HCT116 (cell line): ENCODE results near the gene FAM3B. TPM values are rescaled to one million over a fixed set of nuclear protein-coding genes. Genes with fewer than 3 reads are reported as not detected.

ENCODE experiments used
- ATAC-seq: fragments of 200-7000 bp; cut with Tn5 transposase; 2 replicates; pipeline ENCODE4 v1.9.1; 2020; ENCODE audit warnings: mild to moderate bottlenecking, moderate library complexity
- BruUV-seq: library from RNA; stranded (reverse); fragments of 400-500 nt; replicated peaks from 2 replicates; lab custom pipeline; 2021; lab: Mats Ljungman, UMichigan
- CTCF ChIA-PET: fragments of 300-600 bp; sonication (Branson Sonifier 250); formaldehyde crosslinking; loops from one replicate; lab custom pipeline; 2021; ENCODE audit warnings: antibody characterized with exemption; lab: Charles Lee
- POLR2A ChIA-PET: fragments of 300-600, 350-600 bp; sonication (Branson Sonifier 250); formaldehyde crosslinking; loops from one replicate; lab custom pipeline; 2021; ENCODE audit warnings: antibody characterized with exemption; lab: Charles Lee
- RAD21 ChIA-PET, 2 experiments: fragments of 300-600 bp; sonication (Branson Sonifier 250); formaldehyde crosslinking; loops; one replicate each; lab custom pipeline; 2023; ENCODE audit warnings: low total read pairs in 2 of 2; ENCODE audit not compliant: uncharacterized antibody in 2 of 2, unreplicated experiment in 2 of 2, low non-redundant PET in 1 of 2; lab: Charles Lee
- DNase-seq: peaks from one replicate; pipeline ENCODE4 v3.0.0-alpha.2; 2010; ENCODE audit warnings: low read depth, low spot score
- H2AFZ ChIP-seq: fragments of 200-600 bp; shearing (Covaris generic), sonication (generic); 2 replicates; pipeline ENCODE4 v1.6.1; 2017; ENCODE audit warnings: low read depth, mixed run types, mixed read lengths, antibody characterized with exemption, low read length; ENCODE audit not compliant: poor library complexity, severe bottlenecking
- H3K27ac ChIP-seq: 2 replicates; pipeline ENCODE4 v1.5.1; 2012; ENCODE audit warnings: low read depth, low read length
- H3K27me3 ChIP-seq: fragments of 200-600 bp; sonication (generic); 2 replicates; pipeline ENCODE4 v1.6.1; 2016; ENCODE audit warnings: mixed run types, low read length, mixed read lengths; ENCODE audit not compliant: insufficient read depth
- H3K36me3 ChIP-seq, 2 experiments: fragments of 200-500 bp in 1 of 2; fragments of 200-600 bp in 1 of 2; sonication (Bioruptor generic) in 1 of 2; sonication (generic) in 1 of 2; 2 replicates each; pipeline versions ENCODE4 v1.5.1 to v1.6.1; 2014 to 2016; ENCODE audit warnings: low read length in 2 of 2, inconsistent platforms in 1 of 2, mixed read lengths in 1 of 2, mixed run types in 1 of 2; ENCODE audit not compliant: insufficient read depth in 2 of 2, control insufficient read depth in 1 of 2
- H3K4me1 ChIP-seq, 2 experiments: fragments of 200-600 bp in 1 of 2; sonication (generic) in 1 of 2; 2 replicates each; pipeline versions ENCODE4 v1.5.1 to v1.6.1; 2012 to 2017; ENCODE audit warnings: low read length in 2 of 2, inconsistent platforms in 1 of 2, mild to moderate bottlenecking in 1 of 2, mixed read lengths in 1 of 2, mixed run types in 1 of 2, moderate library complexity in 1 of 2; ENCODE audit not compliant: insufficient read depth in 2 of 2, control insufficient read depth in 1 of 2
- H3K4me2 ChIP-seq: fragments of 200-600 bp; sonication (generic); 2 replicates; pipeline ENCODE4 v1.6.1; 2017; ENCODE audit warnings: mixed run types, low read length, mixed read lengths
- H3K4me3 ChIP-seq, 2 experiments: fragments of 200-600 bp in 1 of 2; sonication (generic) in 1 of 2; replicated peaks in 1 of 2; 2 replicates each; pipeline ENCODE4 v1.5.1; 2011 to 2016; ENCODE audit warnings: low read length in 2 of 2, control low read depth in 1 of 2, low read depth in 1 of 2, mild to moderate bottlenecking in 1 of 2, mixed read lengths in 1 of 2, mixed run types in 1 of 2
- H3K79me2 ChIP-seq: fragments of 200-600 bp; sonication (generic); 2 replicates; pipeline ENCODE4 v1.6.1; 2017; ENCODE audit warnings: mild to moderate bottlenecking, mixed run types, low read length, moderate library complexity, mixed read lengths; ENCODE audit not compliant: insufficient read depth
- H3K9ac ChIP-seq: fragments of 200-600 bp; sonication (generic); 2 replicates; pipeline ENCODE4 v1.6.1; 2016; ENCODE audit warnings: low read length, mixed read lengths
- H3K9me2 ChIP-seq: fragments of 200-600 bp; sonication (generic), shearing (Covaris generic); 2 replicates; pipeline ENCODE4 v1.6.1; 2017; ENCODE audit warnings: mixed run types, mild to moderate bottlenecking, moderate library complexity; ENCODE audit not compliant: insufficient read depth
- H3K9me3 ChIP-seq, 2 experiments: fragments of 200-500 bp in 1 of 2; fragments of 200-600 bp in 1 of 2; sonication (Bioruptor generic) in 1 of 2; sonication (generic) in 1 of 2; 2 replicates each; pipeline ENCODE4 v1.6.1; 2014 to 2017; ENCODE audit warnings: low read length in 2 of 2, mixed read lengths in 2 of 2, inconsistent platforms in 1 of 2, low read depth in 1 of 2, mild to moderate bottlenecking in 1 of 2, mixed run types in 1 of 2, moderate library complexity in 1 of 2; ENCODE audit not compliant: control insufficient read depth in 1 of 2, insufficient read depth in 1 of 2
- H4K20me1 ChIP-seq: fragments of 200-600 bp; sonication (generic), shearing (Covaris generic); 2 replicates; pipeline ENCODE4 v1.6.1; 2017; ENCODE audit warnings: mixed run types, mild to moderate bottlenecking, moderate library complexity; ENCODE audit not compliant: insufficient read depth
- EGR1 ChIP-seq: IDR thresholded peaks from 2 replicates; pipeline ENCODE4 v1.6.1; 2012; ENCODE audit warnings: low read depth
- EZH2phosphoT487 ChIP-seq: fragments of 200-600 bp; IDR thresholded peaks from 2 replicates; pipeline ENCODE4 v1.6.1; 2018; ENCODE audit warnings: antibody characterized with exemption, borderline replicate concordance
- JUND ChIP-seq: IDR thresholded peaks from 2 replicates; pipeline ENCODE4 v1.6.1; 2012
- POLR2AphosphoS5 ChIP-seq: IDR thresholded peaks from 2 replicates; pipeline ENCODE4 v1.6.1; 2011; ENCODE audit warnings: mild to moderate bottlenecking, low read depth, low read length, moderate library complexity
- SIN3A ChIP-seq: IDR thresholded peaks from 2 replicates; pipeline ENCODE4 v1.6.1; 2012; ENCODE audit warnings: low read depth
- SP1 ChIP-seq: IDR thresholded peaks from 2 replicates; pipeline ENCODE4 v1.6.1; 2012; ENCODE audit warnings: low read depth
- TCF7L2 ChIP-seq: IDR thresholded peaks from 2 replicates; pipeline ENCODE4 v1.7.0; 2011; ENCODE audit warnings: borderline replicate concordance, inconsistent platforms; ENCODE audit not compliant: insufficient read depth, insufficient read length; ENCODE audit errors: extremely low read depth
- intact Hi-C: fragments of 100-400 bp; cut with micrococcal nuclease; formaldehyde crosslinking; loops from 2 replicates; pipeline ENCODE4 v1.10.0; 2022
- total RNA-seq: library from RNA; stranded (reverse); gene quantifications from one replicate; pipeline ENCODE4 v1.2.1, GENCODE V29; 2021; ENCODE audit not compliant: unreplicated experiment
- TF ChIP-seq, protein P1 (sequence below): IDR thresholded peaks from 2 replicates; pipeline ENCODE4 v1.6.1; 2011; ENCODE audit warnings: mild to moderate bottlenecking, low read length, moderate library complexity; ENCODE audit not compliant: insufficient replicate concordance; ENCODE audit errors: extremely low read depth
- TF ChIP-seq, protein P2 (sequence below), 3 experiments: fragments of 200-600 bp in 1 of 3; sonication (generic) in 1 of 3; IDR thresholded peaks in 2 of 3; conservative IDR thresholded peaks in 1 of 3; 2 replicates each; pipeline ENCODE4 v1.5.1; 2012 to 2017; ENCODE audit warnings: low read depth in 2 of 3, low read length in 2 of 3, antibody characterized with exemption in 1 of 3, borderline replicate concordance in 1 of 3, control low read depth in 1 of 3, mild to moderate bottlenecking in 1 of 3, mixed read lengths in 1 of 3, mixed run types in 1 of 3, moderate library complexity in 1 of 3; ENCODE audit not compliant: insufficient read depth in 1 of 3

Gene FAM3B
- total RNA-seq, 1 experiment from 2014 or later = not detected

- ChIA-PET POLR2A (no interaction called here), CTCF (no interaction called here), RAD21 (no interaction called here)
- ATAC-seq (no peak), DNase-seq (no peak)
- Histone ChIP-seq H3K4me2 (no peak overlapping the region), H3K36me3 (no peaks in the 10 kb centered on the region), H3K79me2 (no peaks in the 10 kb centered on the region), H3K9ac (no peak overlapping the region), H2AFZ (no peak overlapping the region), H3K27ac (no peak overlapping the region), H3K9me2 (no peaks in the 10 kb centered on the region), H3K9me3 (no peaks in the 10 kb centered on the region), H3K4me3 (no peak overlapping the region), H3K4me1 (no peaks in the 10 kb centered on the region), H4K20me1 (no peaks in the 10 kb centered on the region), H3K27me3 (peaks cover 36% of the 10 kb centered on the region)
- no TSS peak for BruUV-seq
- intact Hi-C loops = no loop called here
- no peak for TF ChIP-seq TCF7L2
- TF ChIP-seq EGR1 = no peak
- no peak for TF ChIP-seq SIN3A
- no peak for TF ChIP-seq POLR2AphosphoS5
- no peak for TF ChIP-seq EZH2phosphoT487
- no peak for TF ChIP-seq JUND
- TF ChIP-seq, protein P1, sequence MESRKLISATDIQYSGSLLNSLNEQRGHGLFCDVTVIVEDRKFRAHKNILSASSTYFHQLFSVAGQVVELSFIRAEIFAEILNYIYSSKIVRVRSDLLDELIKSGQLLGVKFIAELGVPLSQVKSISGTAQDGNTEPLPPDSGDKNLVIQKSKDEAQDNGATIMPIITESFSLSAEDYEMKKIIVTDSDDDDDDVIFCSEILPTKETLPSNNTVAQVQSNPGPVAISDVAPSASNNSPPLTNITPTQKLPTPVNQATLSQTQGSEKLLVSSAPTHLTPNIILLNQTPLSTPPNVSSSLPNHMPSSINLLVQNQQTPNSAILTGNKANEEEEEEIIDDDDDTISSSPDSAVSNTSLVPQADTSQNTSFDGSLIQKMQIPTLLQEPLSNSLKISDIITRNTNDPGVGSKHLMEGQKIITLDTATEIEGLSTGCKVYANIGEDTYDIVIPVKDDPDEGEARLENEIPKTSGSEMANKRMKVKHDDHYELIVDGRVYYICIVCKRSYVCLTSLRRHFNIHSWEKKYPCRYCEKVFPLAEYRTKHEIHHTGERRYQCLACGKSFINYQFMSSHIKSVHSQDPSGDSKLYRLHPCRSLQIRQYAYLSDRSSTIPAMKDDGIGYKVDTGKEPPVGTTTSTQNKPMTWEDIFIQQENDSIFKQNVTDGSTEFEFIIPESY = no peak
- TF ChIP-seq SP1 = no peak
- TF ChIP-seq, protein P2, sequence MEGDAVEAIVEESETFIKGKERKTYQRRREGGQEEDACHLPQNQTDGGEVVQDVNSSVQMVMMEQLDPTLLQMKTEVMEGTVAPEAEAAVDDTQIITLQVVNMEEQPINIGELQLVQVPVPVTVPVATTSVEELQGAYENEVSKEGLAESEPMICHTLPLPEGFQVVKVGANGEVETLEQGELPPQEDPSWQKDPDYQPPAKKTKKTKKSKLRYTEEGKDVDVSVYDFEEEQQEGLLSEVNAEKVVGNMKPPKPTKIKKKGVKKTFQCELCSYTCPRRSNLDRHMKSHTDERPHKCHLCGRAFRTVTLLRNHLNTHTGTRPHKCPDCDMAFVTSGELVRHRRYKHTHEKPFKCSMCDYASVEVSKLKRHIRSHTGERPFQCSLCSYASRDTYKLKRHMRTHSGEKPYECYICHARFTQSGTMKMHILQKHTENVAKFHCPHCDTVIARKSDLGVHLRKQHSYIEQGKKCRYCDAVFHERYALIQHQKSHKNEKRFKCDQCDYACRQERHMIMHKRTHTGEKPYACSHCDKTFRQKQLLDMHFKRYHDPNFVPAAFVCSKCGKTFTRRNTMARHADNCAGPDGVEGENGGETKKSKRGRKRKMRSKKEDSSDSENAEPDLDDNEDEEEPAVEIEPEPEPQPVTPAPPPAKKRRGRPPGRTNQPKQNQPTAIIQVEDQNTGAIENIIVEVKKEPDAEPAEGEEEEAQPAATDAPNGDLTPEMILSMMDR (IDR thresholded peaks at IDR 0.05 in 2 of 3, conservative IDR thresholded peaks at IDR 0.05 in 1 of 3; ENCODE audit: borderline replicate concordance in 1 of 3, insufficient read depth in 1 of 3, low read depth in 2 of 3, low read length in 2 of 3) = no peak
Observed at GRCh38 chr21:41348434-41348833, 31.8 kb downstream of the FAM3B start.
